Panc1 (cell line): ENCODE measurements around the gene OR5A1.
"Not testable (repeated sequence)": the region's sequence is repeated elsewhere in the genome, so short reads cannot be mapped to it uniquely, and the experiment has no call there.

Experiments used
- POLR2AphosphoS5 ChIP-seq: IDR thresholded peaks from 2 replicates; pipeline ENCODE4 v1.6.1; 2012; ENCODE audit warnings: mild to moderate bottlenecking, low read depth, low read length, moderate library complexity
- SIN3A ChIP-seq: IDR thresholded peaks from 2 replicates; pipeline ENCODE4 v1.6.1; 2012; ENCODE audit warnings: low read depth, mild to moderate bottlenecking, low read length, moderate library complexity, borderline replicate concordance; ENCODE audit not compliant: insufficient read depth
- TCF7L2 ChIP-seq: IDR thresholded peaks from 2 replicates; pipeline ENCODE4 v1.6.1; 2011; ENCODE audit warnings: mild to moderate bottlenecking, low read depth, low read length, inconsistent platforms
- TF ChIP-seq, protein P1 (sequence below), 2 experiments: IDR thresholded peaks; 2 replicates each; pipeline ENCODE4 v1.6.1; 2011 to 2012; ENCODE audit warnings: low read depth in 2 of 2, control low read depth in 1 of 2, low read length in 1 of 2, mild to moderate bottlenecking in 1 of 2, moderate library complexity in 1 of 2; ENCODE audit not compliant: insufficient read depth in 1 of 2
- TF ChIP-seq, protein P2 (sequence below): fragments of 450-650 bp; IDR thresholded peaks from 2 replicates; pipeline ENCODE4 v1.5.1; 2017; ENCODE audit warnings: mild to moderate bottlenecking

DNA sequence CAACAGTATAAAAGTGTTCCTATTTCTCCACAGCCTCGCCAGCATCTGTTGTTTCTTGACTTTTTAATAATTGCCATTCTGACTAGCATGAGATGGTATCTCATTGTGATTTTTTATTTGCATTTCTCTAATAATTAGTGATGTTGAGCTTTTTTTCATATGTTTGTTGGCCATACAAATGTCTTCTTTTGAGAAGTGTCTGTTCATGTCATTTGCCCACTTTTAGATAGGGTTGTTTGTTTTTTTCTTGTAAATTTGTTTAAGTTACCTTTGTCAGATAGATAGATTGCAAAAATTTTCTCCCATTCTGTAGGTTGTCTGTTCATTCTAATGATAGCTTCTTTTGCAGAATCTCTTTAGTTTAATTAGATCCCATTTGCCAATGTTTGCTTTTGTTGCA lies 9.4 kb downstream of the OR5A1 start:
- TF ChIP-seq, protein P1, sequence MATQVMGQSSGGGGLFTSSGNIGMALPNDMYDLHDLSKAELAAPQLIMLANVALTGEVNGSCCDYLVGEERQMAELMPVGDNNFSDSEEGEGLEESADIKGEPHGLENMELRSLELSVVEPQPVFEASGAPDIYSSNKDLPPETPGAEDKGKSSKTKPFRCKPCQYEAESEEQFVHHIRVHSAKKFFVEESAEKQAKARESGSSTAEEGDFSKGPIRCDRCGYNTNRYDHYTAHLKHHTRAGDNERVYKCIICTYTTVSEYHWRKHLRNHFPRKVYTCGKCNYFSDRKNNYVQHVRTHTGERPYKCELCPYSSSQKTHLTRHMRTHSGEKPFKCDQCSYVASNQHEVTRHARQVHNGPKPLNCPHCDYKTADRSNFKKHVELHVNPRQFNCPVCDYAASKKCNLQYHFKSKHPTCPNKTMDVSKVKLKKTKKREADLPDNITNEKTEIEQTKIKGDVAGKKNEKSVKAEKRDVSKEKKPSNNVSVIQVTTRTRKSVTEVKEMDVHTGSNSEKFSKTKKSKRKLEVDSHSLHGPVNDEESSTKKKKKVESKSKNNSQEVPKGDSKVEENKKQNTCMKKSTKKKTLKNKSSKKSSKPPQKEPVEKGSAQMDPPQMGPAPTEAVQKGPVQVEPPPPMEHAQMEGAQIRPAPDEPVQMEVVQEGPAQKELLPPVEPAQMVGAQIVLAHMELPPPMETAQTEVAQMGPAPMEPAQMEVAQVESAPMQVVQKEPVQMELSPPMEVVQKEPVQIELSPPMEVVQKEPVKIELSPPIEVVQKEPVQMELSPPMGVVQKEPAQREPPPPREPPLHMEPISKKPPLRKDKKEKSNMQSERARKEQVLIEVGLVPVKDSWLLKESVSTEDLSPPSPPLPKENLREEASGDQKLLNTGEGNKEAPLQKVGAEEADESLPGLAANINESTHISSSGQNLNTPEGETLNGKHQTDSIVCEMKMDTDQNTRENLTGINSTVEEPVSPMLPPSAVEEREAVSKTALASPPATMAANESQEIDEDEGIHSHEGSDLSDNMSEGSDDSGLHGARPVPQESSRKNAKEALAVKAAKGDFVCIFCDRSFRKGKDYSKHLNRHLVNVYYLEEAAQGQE (IDR thresholded peaks at IDR 0.05; ENCODE audit: insufficient read depth in 1 of 2, low read depth in 2 of 2, low read length in 1 of 2): not testable (repeated sequence)
- TF ChIP-seq, protein P2, sequence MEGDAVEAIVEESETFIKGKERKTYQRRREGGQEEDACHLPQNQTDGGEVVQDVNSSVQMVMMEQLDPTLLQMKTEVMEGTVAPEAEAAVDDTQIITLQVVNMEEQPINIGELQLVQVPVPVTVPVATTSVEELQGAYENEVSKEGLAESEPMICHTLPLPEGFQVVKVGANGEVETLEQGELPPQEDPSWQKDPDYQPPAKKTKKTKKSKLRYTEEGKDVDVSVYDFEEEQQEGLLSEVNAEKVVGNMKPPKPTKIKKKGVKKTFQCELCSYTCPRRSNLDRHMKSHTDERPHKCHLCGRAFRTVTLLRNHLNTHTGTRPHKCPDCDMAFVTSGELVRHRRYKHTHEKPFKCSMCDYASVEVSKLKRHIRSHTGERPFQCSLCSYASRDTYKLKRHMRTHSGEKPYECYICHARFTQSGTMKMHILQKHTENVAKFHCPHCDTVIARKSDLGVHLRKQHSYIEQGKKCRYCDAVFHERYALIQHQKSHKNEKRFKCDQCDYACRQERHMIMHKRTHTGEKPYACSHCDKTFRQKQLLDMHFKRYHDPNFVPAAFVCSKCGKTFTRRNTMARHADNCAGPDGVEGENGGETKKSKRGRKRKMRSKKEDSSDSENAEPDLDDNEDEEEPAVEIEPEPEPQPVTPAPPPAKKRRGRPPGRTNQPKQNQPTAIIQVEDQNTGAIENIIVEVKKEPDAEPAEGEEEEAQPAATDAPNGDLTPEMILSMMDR: not testable (repeated sequence)
- not testable (repeated sequence) for TF ChIP-seq POLR2AphosphoS5, TCF7L2, SIN3A
